ENCODE data around the gene NES. TPM values are rescaled to one million over a fixed set of nuclear protein-coding genes. Genes with fewer than 3 reads are reported as not detected.

NES gene
- total RNA-seq, 1 experiment from 2014 or later = 56.3 TPM

DNA sequence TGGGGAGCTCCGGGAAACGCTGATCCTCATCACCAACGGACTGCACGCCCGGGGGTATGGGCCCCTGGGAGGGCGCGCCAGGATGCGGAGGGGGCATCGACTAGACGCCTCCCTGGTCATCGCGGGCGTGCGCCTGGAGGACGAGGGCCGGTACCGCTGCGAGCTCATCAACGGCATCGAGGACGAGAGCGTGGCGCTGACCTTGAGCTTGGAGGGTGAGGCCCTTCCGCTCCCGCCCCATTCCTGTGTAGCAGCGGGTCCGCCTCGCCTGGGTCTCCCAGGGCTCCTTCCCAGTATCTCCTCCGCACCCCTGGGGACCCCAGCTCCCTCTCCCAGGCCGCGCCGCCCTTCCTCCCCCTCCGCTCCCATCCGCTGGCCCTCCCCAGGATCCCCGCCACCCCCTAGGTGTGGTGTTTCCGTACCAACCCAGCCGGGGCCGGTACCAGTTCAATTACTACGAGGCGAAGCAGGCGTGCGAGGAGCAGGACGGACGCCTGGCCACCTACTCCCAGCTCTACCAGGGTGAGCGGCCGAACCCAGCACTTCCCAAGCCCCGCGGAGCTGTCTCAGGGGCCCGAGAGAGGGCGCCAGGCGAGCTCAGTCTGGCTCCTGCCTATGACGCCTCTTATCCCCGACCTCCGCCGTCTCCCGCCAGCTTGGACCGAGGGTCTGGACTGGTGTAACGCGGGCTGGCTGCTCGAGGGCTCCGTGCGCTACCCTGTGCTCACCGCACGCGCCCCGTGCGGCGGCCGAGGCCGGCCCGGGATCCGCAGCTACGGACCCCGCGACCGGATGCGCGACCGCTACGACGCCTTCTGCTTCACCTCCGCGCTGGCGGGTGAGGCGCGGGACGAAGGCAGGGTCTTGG is 53.0 kb downstream of the NES start:
- in situ Hi-C loops (cut with HindIII; ENCODE audit: low pct_unique_long_range_greater_than_20kb, low sequenced_read_pairs) (no loop called here), intact Hi-C loops (cut with micrococcal nuclease; ENCODE audit: unreplicated experiment) (no loop called here)
- peaks cover 2% of the 10 kb centered on the region; the same call in 1 of the 2 replicates for H3K27me3 ChIP-seq (ENCODE audit: control insufficient read depth, insufficient read depth, low read length)
- no peaks in the 10 kb centered on the region for H3K9me3 ChIP-seq (ENCODE audit: control insufficient read depth, insufficient read depth, low read depth, low read length)
- H3K36me3 ChIP-seq (ENCODE audit: control insufficient read depth, insufficient read depth, low read length) = no peaks in the 10 kb centered on the region
- DNase-seq (ENCODE audit: low read depth, low spot score) (no peak), ATAC-seq (peak; percentile 94)
- POLR2A ChIA-PET = interaction anchor here (1.0 kb wide), 1 partner anchor 8 kb away, joined by 5 read pairs; no protein-coding TSS in a partner anchor
- H3K27ac ChIP-seq (ENCODE audit: low read length) = no peak overlapping the region
- CTCF ChIA-PET = interaction anchor here (0.6 to 2.0 kb wide), 13 partner anchors 12 to 249 kb away, joined by 3 to 16 read pairs (median 4); no protein-coding TSS in a partner anchor
- no peak for TF ChIP-seq REST (IDR thresholded peaks at IDR 0.05; ENCODE audit: insufficient read depth in 1 of 2, low read depth in 2 of 2, low read length in 1 of 2)
- TF ChIP-seq, protein P1, sequence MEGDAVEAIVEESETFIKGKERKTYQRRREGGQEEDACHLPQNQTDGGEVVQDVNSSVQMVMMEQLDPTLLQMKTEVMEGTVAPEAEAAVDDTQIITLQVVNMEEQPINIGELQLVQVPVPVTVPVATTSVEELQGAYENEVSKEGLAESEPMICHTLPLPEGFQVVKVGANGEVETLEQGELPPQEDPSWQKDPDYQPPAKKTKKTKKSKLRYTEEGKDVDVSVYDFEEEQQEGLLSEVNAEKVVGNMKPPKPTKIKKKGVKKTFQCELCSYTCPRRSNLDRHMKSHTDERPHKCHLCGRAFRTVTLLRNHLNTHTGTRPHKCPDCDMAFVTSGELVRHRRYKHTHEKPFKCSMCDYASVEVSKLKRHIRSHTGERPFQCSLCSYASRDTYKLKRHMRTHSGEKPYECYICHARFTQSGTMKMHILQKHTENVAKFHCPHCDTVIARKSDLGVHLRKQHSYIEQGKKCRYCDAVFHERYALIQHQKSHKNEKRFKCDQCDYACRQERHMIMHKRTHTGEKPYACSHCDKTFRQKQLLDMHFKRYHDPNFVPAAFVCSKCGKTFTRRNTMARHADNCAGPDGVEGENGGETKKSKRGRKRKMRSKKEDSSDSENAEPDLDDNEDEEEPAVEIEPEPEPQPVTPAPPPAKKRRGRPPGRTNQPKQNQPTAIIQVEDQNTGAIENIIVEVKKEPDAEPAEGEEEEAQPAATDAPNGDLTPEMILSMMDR (IDR thresholded peaks at IDR 0.05) = peak; percentile 85
- no TSS peak for BruUV-seq (replicated peaks)
- peaks cover 4% of the 10 kb centered on the region for H3K4me1 ChIP-seq (ENCODE audit: control insufficient read depth, insufficient read depth, low read length)
- peak overlapping the region; percentile 47 to 54 for H3K4me3 ChIP-seq (ENCODE audit: low read depth in 2 of 2, low read length in 2 of 2)

DNA sequence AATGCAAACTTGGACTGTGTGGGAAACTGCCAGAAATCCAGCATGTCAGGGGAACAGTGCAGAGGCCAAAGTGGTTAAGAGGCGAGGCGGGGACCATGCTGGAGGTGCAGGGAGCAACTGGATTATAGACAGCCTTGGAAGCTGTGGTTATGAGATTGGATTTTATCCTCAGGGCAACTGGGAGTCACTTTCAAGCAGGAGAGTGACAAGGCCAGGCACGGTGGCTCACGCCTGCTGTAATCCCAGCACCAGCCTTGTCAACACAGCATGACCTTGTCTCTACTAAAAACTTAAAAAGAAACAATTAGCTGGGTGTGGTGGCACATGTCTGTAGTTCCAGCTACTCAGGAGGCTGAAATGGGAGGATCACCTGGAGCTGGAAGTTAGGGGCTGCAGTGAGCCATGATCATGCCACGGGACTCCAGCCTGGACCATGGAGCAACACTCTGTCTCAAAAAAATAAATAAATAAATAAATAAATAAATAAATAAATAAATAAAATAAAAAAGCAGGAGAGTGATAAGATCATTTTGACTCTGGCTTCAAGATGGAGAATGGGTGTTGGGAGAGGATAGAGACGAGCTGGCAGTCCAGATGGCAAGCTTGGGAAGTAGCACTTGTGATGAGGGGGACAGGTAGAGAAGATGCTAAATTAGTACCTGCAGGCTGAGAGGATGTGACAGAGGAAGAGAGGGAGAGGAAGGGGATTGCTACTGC is 54.5 kb downstream of the NES start:
- Histone ChIP-seq H3K4me3 (ENCODE audit: low read depth in 2 of 2, low read length in 2 of 2) (no peak overlapping the region), H3K4me1 (ENCODE audit: control insufficient read depth, insufficient read depth, low read length) (peaks cover 4% of the 10 kb centered on the region), H3K9me3 (ENCODE audit: control insufficient read depth, insufficient read depth, low read depth, low read length) (no peaks in the 10 kb centered on the region), H3K27me3 (ENCODE audit: control insufficient read depth, insufficient read depth, low read length) (peaks cover 2% of the 10 kb centered on the region; the same call in 1 of the 2 replicates), H3K27ac (ENCODE audit: low read length) (no peak overlapping the region), H3K36me3 (ENCODE audit: control insufficient read depth, insufficient read depth, low read length) (no peaks in the 10 kb centered on the region)
- ChIA-PET CTCF (interaction anchor here (1.0 to 2.0 kb wide), 2 partner anchors 38 to 83 kb away, joined by 3 to 16 read pairs; no protein-coding TSS in a partner anchor), POLR2A (interaction anchor here (0.7 kb wide), 1 partner anchor 28 kb away, joined by 3 read pairs; no protein-coding TSS in a partner anchor)
- BruUV-seq (replicated peaks) = no TSS peak
- ATAC-seq (no peak), DNase-seq (ENCODE audit: low read depth, low spot score) (no peak)
- in situ Hi-C loops (cut with HindIII; ENCODE audit: low pct_unique_long_range_greater_than_20kb, low sequenced_read_pairs) (no loop called here), intact Hi-C loops (cut with micrococcal nuclease; ENCODE audit: unreplicated experiment) (no loop called here)
- no peak for TF ChIP-seq SIN3A (IDR thresholded peaks at IDR 0.05; ENCODE audit: borderline replicate concordance, insufficient read depth, low read depth, low read length)
- TF ChIP-seq, protein P1 (IDR thresholded peaks at IDR 0.05) = no peak
- TF ChIP-seq POLR2AphosphoS5 (IDR thresholded peaks at IDR 0.05; ENCODE audit: low read depth, low read length) = no peak
- no peak for TF ChIP-seq REST (IDR thresholded peaks at IDR 0.05; ENCODE audit: insufficient read depth in 1 of 2, low read depth in 2 of 2, low read length in 1 of 2)
- TF ChIP-seq TCF7L2 (IDR thresholded peaks at IDR 0.05; ENCODE audit: low read depth, low read length) = no peak
